C4-2B (cell line): ENCODE data around the gene ATR.
"Not testable (repeated sequence)": the region's sequence is repeated elsewhere in the genome, so short reads cannot be mapped to it uniquely, and the experiment has no call there.

Source experiments
- H3K27ac ChIP-seq: fragments of 450-650 bp; 2 replicates; pipeline ENCODE4 v1.5.1; 2017
- CTCF ChIP-seq: fragments of 450-650 bp; conservative IDR thresholded peaks from 2 replicates; pipeline ENCODE4 v1.5.1; 2017; ENCODE audit warnings: mild to moderate bottlenecking
- ZFX ChIP-seq: fragments of 450-650 bp; IDR thresholded peaks from 2 replicates; pipeline ENCODE4 v1.6.1; 2017

ATR gene

DNA sequence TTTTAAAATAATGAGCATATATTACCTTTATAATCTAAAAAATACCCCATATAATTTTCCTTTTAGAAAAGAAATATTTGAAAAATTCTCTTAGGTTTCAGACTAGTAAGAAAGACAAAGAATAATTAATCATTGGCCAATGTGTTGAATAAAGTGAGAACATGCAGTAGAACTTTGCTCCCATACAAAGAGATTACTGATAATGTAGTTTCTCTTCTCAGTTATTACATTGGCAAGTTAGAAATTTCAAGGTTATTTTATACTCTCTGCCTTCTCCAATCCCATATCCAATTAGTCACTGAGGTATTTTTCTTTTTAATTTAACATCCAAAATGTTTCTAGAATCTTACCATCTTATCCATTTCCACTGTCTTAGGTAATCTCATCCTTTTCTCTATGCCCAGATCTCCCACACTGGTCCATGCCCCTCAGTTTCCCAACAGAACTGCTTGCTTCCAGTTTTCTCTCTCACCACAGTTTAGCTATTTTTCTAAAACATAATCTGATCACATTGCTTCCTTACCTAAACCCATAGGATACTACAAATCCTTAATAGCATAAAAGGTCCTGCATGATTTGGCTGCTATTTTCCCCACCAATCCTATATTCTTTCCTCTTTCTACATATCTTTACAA lies 141.5 kb downstream of the ATR start:
- H3K27ac ChIP-seq: no peak overlapping the region
- no peak for TF ChIP-seq CTCF
- TF ChIP-seq ZFX: no peak

DNA sequence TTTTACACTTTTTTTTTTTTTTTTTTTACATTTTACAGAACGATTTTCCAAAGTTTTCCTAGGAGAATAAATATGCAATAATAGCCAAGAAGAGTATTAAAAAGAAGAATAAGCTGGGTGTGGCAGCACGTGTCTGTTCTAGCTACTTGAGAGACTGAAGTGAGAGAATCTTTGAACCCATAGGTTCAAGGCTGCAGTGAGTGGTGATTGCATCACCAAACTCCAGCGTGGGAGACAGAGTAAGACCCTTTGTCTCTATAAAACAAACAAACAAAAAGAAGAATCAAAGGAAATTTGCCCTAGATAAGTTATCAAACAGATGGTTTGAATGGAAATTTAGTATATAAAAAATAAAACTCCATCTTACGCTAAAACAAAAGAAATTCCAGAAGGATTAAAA lies 144.0 kb downstream of the ATR start:
- H3K27ac ChIP-seq: no peak overlapping the region
- TF ChIP-seq CTCF (no peak), ZFX (no peak)

DNA sequence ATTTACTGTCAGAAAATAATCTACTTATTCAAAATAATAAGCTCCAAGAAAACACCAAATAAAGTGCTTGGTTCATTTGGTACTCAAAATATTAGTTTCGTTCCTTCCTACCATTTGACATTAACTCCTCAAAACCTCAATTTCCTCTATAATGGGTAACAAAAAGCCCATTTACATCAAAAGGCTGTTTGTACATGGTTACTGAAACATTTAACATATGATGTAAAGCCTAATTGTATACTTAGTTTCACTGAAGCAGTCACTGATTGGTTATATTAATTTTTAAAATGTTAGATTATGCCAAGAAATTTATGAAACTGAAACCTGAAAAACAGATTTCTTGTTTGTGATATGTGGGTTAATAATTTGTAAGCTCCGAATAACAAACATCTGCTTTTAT lies 145.4 kb downstream of the ATR start:
- TF ChIP-seq ZFX (no peak), CTCF (no peak)
- no peak overlapping the region for H3K27ac ChIP-seq

DNA sequence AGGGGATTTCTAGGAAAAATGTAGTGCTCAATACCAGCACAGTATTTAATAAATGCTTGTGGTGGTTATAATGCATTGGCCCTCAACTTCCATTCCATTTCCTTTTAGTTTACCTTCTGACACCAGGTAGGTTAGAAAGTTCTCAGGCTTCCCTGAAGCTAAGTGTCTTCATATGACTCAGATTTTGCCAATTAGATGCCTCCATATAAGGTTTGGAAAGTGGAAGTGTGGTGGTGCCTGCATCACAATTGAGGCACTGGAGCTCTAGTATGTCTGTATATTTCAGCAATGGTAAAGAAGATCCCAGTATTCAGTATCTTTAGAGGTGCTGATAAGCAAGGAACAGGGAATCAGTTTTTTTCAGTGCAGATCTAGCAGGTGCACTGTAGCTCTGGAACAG lies 149.0 kb downstream of the ATR start:
- TF ChIP-seq CTCF (no peak), ZFX (no peak)

GRCh38 chr3:142424754-142425153 lies 153.8 kb downstream of the ATR start:
- no peak overlapping the region for H3K27ac ChIP-seq
- no peak for TF ChIP-seq CTCF
- no peak for TF ChIP-seq ZFX

More for the DNA sequence above, 149.0 kb downstream of the ATR start:
- no peak overlapping the region for H3K27ac ChIP-seq

- H3K27ac ChIP-seq: no peak overlapping the region
- TF ChIP-seq ZFX (no peak), CTCF (no peak)
These were observed 159.5 kb downstream of the ATR start for GRCh38 chr3:142418926-142419592.

DNA sequence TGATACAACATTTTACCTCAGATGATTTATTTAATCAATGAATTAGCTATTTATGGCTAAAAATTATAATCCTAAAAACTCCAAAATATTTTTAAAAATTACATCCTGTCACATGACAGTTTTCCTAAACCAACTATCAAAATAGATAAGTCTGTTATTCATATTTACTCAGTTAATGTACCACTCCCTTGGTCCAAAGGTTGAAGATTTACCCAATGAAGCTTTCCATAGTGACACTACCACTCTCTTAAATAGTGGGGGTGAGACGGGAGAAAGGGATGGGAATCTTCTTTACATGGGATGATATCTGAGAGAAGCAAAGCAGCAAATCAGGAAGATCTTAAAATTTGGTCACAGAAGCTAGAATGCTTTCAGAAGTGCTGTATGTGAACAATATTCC lies 161.2 kb downstream of the ATR start:
- TF ChIP-seq ZFX: no peak
- no peak for TF ChIP-seq CTCF
- no peak overlapping the region for H3K27ac ChIP-seq

DNA sequence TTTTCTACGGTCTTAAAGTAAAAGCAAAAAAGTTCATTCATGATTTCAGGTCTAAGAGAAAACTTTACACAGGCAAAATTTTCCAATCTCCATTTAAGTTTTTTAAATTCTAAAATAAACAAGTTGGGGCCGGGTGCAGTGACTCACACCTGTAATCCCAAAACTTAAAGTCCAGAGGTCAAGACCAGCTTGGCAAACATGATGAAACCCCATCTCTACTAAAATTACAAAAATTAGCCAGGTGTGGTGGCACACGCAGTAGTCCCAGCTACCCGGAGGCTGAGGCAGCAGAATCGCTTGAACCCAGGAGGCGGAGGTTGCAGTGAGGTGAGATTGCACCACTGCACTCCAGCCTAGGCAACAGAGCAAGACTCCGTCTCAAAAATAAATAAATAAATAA lies 178.0 kb downstream of the ATR start:
- H3K27ac ChIP-seq: not testable (repeated sequence)
